Erythroblast (primary cell): ENCODE results near the gene HINT3.

Source experiments
- GATA1 ChIP-seq: IDR thresholded peaks from 2 replicates; pipeline ENCODE4 v1.6.1; 2011; ENCODE audit warnings: low read depth, mild to moderate bottlenecking, control low read depth, low read length, moderate library complexity
- POLR2A ChIP-seq: IDR thresholded peaks from 2 replicates; pipeline ENCODE4 v1.6.1; 2011; ENCODE audit warnings: mild to moderate bottlenecking, low read length

- TF ChIP-seq POLR2A (no peak), GATA1 (no peak)
Observed at GRCh38 chr6:125918230-125918629, 38.3 kb upstream of the HINT3 start.
